ENCODE data around the gene TXNRD2.

The TXNRD2 gene

GRCh38 chr22:19876941-19877625, 64.5 kb downstream of the TXNRD2 start:
- Histone ChIP-seq H3K9me3 (ENCODE audit: control insufficient read depth, low read length) (no peaks in the 10 kb centered on the region), H3K4me3 (ENCODE audit: low read length) (no peak overlapping the region), H3K9ac (ENCODE audit: low read length) (no peak overlapping the region), H3K36me3 (ENCODE audit: control insufficient read depth, insufficient read depth, low read length, severe bottlenecking) (no peaks in the 10 kb centered on the region), H3K4me1 (ENCODE audit: control insufficient read depth, insufficient read depth, low read length) (peaks cover 39% of the 10 kb centered on the region), H3K27me3 (replicated peaks; ENCODE audit: control insufficient read depth, insufficient read depth, low read length) (no peaks in the 10 kb centered on the region)
- no peak for DNase-seq (ENCODE audit: low read depth)

GRCh38 chr22:19876314-19876940, 65.2 kb downstream of the TXNRD2 start:
- Histone ChIP-seq H3K4me3 (ENCODE audit: low read length) (no peak overlapping the region), H3K9me3 (ENCODE audit: control insufficient read depth, low read length) (no peaks in the 10 kb centered on the region), H3K27me3 (replicated peaks; ENCODE audit: control insufficient read depth, insufficient read depth, low read length) (no peaks in the 10 kb centered on the region), H3K36me3 (ENCODE audit: control insufficient read depth, insufficient read depth, low read length, severe bottlenecking) (no peaks in the 10 kb centered on the region), H3K4me1 (ENCODE audit: control insufficient read depth, insufficient read depth, low read length) (peaks cover 32% of the 10 kb centered on the region), H3K9ac (ENCODE audit: low read length) (no peak overlapping the region)
- DNase-seq (ENCODE audit: low read depth) = no peak

DNA sequence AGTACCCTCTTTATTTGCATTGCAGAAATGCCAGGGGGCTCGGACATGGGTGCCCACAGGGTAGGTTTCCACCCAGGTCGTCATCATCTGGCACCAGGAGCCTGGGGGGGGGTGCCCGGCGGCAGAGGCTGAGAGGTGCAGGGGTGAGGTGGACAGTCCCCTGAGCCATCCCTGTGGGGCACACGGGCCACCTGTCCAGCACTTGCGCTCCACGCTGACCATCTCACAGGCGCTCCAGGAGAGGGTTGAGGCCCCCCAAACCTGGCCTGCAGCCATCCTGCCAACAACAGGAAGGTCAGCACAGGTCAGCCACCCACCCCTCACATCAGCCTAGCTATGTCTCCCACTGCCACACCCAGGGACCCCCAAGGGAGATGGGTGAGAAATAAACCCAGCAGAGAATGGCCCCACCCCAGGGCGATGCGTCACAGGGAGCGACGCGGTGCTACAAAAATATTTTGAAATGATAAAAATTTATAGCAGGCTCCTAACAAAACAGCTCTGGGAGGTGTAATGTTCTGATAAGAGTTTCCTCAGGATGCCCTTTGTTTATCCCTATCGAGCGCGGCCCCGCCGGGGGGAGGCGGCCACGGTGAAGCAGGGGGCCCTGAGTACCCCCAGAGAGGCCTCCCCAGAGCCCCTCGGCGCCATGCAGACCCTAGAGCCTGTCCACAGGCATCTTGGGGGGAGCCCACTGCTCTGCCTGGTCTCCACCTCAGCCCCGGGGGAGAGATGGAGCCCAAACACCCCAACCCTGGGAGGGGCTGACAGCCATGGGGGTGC, 65.9 kb downstream of the TXNRD2 start:
- H3K4me1 ChIP-seq (ENCODE audit: control insufficient read depth, insufficient read depth, low read length) = peaks cover 27% of the 10 kb centered on the region
- no peak for DNase-seq (ENCODE audit: low read depth)
- H3K4me3 ChIP-seq (ENCODE audit: low read length) = no peak overlapping the region
- no peaks in the 10 kb centered on the region for H3K36me3 ChIP-seq (ENCODE audit: control insufficient read depth, insufficient read depth, low read length, severe bottlenecking)
- no peaks in the 10 kb centered on the region for H3K27me3 ChIP-seq (replicated peaks; ENCODE audit: control insufficient read depth, insufficient read depth, low read length)
- H3K9ac ChIP-seq (ENCODE audit: low read length) = no peak overlapping the region
- no peaks in the 10 kb centered on the region for H3K9me3 ChIP-seq (ENCODE audit: control insufficient read depth, low read length)

DNA sequence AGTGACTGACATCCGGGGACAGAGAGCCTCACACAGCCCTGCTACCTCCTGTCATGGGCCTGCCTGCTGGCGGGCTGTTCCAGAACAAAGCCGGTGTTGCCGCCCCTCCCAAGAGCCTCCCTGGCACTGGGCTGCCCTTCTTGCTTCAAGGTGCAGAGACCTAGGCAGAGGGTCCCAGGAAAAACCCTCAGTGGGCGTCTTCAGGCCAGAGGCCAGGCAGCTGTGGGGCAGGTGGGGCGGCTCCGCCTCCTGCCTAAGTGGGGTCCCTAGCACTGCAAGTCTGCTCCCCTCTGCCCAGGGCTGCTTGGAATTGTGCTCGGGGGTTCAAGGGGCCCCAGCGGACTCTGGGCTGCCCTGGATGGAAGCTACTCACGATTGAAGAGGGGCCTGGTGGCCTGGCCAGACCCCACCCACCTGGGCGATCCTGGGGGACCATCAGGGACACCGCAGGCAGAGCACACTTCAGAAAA, 66.5 kb downstream of the TXNRD2 start:
- Histone ChIP-seq H3K4me3 (ENCODE audit: low read length) (no peak overlapping the region), H3K9ac (ENCODE audit: low read length) (no peak overlapping the region), H3K4me1 (ENCODE audit: control insufficient read depth, insufficient read depth, low read length) (peaks cover 24% of the 10 kb centered on the region), H3K9me3 (ENCODE audit: control insufficient read depth, low read length) (no peaks in the 10 kb centered on the region), H3K27me3 (replicated peaks; ENCODE audit: control insufficient read depth, insufficient read depth, low read length) (no peaks in the 10 kb centered on the region), H3K36me3 (ENCODE audit: control insufficient read depth, insufficient read depth, low read length, severe bottlenecking) (no peaks in the 10 kb centered on the region)
- DNase-seq (ENCODE audit: low read depth) = no peak

DNA sequence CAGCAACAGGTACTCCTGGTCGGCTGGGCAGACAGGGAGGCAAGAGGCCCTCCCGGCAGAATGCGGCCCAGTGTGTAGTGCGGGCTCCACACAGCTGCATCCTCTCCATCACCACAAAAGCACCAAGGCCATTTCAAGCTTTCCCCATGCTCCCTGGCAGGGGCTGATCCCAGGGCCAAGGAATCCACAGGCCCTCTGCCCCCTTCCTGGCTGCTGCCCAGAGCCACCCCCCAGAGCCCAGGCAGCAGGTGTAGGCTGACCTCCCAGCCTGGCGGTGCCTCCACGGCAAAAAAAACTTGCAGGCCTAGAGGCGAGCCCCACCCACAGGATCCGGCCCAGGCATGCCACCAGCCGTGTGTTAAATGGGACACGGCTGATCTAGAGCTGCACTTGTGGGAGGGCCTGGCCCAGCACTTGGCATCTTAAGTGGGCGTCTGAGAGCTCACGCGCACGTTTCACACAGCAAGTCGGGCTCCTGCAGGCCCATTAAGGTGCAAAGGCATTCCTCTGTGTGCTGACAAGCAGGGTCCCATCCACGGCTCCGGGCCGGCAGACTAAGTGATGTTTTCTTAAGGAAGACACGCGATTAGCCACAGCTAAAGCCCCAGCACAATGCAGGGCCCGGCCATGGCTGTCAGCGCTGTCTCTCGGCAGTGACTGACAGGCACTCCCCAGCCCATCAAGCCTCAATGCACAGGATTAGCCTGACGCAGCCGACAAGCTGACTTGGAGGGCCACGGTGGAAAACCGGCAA, 67.1 kb downstream of the TXNRD2 start:
- H3K9ac ChIP-seq (ENCODE audit: low read length) = no peak overlapping the region
- H3K4me1 ChIP-seq (ENCODE audit: control insufficient read depth, insufficient read depth, low read length) = peaks cover 18% of the 10 kb centered on the region
- H3K9me3 ChIP-seq (ENCODE audit: control insufficient read depth, low read length) = no peaks in the 10 kb centered on the region
- H3K36me3 ChIP-seq (ENCODE audit: control insufficient read depth, insufficient read depth, low read length, severe bottlenecking) = no peaks in the 10 kb centered on the region
- no peaks in the 10 kb centered on the region for H3K27me3 ChIP-seq (replicated peaks; ENCODE audit: control insufficient read depth, insufficient read depth, low read length)
- no peak for DNase-seq (ENCODE audit: low read depth)
- H3K4me3 ChIP-seq (ENCODE audit: low read length) = no peak overlapping the region

GRCh38 chr22:19873960-19874306, 67.7 kb downstream of the TXNRD2 start:
- DNase-seq (ENCODE audit: low read depth) = no peak
- H3K4me1 ChIP-seq (ENCODE audit: control insufficient read depth, insufficient read depth, low read length) = peaks cover 15% of the 10 kb centered on the region
- H3K27me3 ChIP-seq (replicated peaks; ENCODE audit: control insufficient read depth, insufficient read depth, low read length) = no peaks in the 10 kb centered on the region
- no peak overlapping the region for H3K9ac ChIP-seq (ENCODE audit: low read length)
- no peak overlapping the region for H3K4me3 ChIP-seq (ENCODE audit: low read length)
- no peaks in the 10 kb centered on the region for H3K36me3 ChIP-seq (ENCODE audit: control insufficient read depth, insufficient read depth, low read length, severe bottlenecking)
- H3K9me3 ChIP-seq (ENCODE audit: control insufficient read depth, low read length) = no peaks in the 10 kb centered on the region

- no peak for DNase-seq (ENCODE audit: low read depth)
These were observed 68.3 kb downstream of the TXNRD2 start for GRCh38 chr22:19873138-19873959.

DNA sequence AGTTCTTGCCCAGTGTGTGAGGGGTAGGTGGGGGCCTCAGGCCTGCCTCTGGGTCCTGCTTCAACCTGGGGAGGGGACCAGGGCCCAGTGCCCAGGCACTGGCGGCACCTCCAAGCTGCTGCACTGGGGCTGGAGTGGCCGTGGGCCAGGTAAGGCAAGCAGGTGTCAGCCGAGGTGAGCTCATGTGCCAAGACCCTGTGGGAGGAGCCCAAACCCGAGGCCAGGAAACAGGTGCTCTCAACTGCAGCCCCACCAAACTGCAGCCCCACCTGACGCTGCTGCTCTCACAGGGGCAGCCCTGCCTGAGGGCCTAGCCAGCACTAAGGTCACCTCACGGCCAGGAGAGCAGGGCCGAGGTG, 68.9 kb downstream of the TXNRD2 start:
- no peaks in the 10 kb centered on the region for H3K9me3 ChIP-seq (ENCODE audit: control insufficient read depth, low read length)
- H3K4me1 ChIP-seq (ENCODE audit: control insufficient read depth, insufficient read depth, low read length) = peaks cover 3% of the 10 kb centered on the region
- no peaks in the 10 kb centered on the region for H3K36me3 ChIP-seq (ENCODE audit: control insufficient read depth, insufficient read depth, low read length, severe bottlenecking)
- H3K9ac ChIP-seq (ENCODE audit: low read length) = no peak overlapping the region
- no peak overlapping the region for H3K4me3 ChIP-seq (ENCODE audit: low read length)
- no peaks in the 10 kb centered on the region for H3K27me3 ChIP-seq (replicated peaks; ENCODE audit: control insufficient read depth, insufficient read depth, low read length)
- DNase-seq (ENCODE audit: low read depth) = no peak

More at GRCh38 chr22:19873138-19873959, 68.3 kb downstream of the TXNRD2 start:
- no peaks in the 10 kb centered on the region for H3K36me3 ChIP-seq (ENCODE audit: control insufficient read depth, insufficient read depth, low read length, severe bottlenecking)
- no peaks in the 10 kb centered on the region for H3K27me3 ChIP-seq (replicated peaks; ENCODE audit: control insufficient read depth, insufficient read depth, low read length)
- H3K9ac ChIP-seq (ENCODE audit: low read length) = no peak overlapping the region
- H3K4me1 ChIP-seq (ENCODE audit: control insufficient read depth, insufficient read depth, low read length) = peaks cover 9% of the 10 kb centered on the region
- H3K4me3 ChIP-seq (ENCODE audit: low read length) = no peak overlapping the region
- no peaks in the 10 kb centered on the region for H3K9me3 ChIP-seq (ENCODE audit: control insufficient read depth, low read length)

DNA sequence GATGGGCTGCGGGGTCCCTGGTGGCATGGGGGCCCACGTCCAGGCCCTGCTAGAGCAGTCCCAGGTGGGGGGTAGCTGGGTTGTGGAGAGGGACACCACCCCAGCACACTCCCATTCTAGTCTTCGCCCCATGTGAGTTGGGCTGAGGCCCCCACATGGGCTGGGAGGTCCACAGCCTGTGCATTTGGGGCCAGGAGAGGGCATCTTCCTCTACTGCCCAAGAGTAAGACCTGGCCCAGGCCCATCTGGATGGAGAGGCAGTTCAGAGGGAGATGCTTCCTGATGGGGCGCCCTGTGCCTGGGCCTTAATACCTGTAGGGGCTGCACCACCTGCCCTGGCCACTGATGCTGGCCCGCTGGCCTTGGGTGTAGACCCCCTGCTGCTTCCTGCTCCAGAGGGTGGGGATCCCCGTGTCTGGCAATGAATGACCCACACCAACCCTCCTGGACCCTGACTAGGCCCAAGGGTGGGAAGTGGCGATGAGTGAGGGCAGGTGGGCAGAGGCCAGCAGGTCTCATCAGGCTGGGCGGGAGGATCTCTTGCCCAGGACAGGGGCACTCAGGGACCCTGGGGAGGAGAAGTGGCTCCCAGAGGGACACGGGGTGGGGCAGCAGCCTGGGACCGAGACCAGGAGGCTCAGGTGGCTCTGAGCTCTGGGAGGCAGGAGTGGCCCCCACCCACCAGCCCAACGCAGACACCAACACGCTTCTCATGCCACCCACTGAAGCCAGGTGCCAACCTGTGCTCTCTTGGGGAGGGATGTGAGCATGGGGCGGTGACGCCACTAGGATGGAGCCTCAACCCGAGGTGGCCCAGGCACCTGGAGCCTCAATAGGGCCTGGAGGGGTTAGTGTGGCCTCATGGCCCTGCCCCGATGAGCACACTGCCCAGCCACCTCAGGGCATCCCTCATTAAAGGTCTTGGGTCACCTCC, 69.5 kb downstream of the TXNRD2 start:
- no peak for DNase-seq (ENCODE audit: low read depth)

More for the DNA sequence above, 69.5 kb downstream of the TXNRD2 start:
- Histone ChIP-seq H3K9me3 (ENCODE audit: control insufficient read depth, low read length) (no peaks in the 10 kb centered on the region), H3K4me1 (ENCODE audit: control insufficient read depth, insufficient read depth, low read length) (no peaks in the 10 kb centered on the region), H3K9ac (ENCODE audit: low read length) (no peak overlapping the region), H3K27me3 (replicated peaks; ENCODE audit: control insufficient read depth, insufficient read depth, low read length) (no peaks in the 10 kb centered on the region), H3K36me3 (ENCODE audit: control insufficient read depth, insufficient read depth, low read length, severe bottlenecking) (no peaks in the 10 kb centered on the region), H3K4me3 (ENCODE audit: low read length) (no peak overlapping the region)

Data from adipocyte (in vitro differentiated cells).